Osteoblast (primary cell): ENCODE data around the gene SLC12A7. TPM values are rescaled to one million over a fixed set of nuclear protein-coding genes. Genes with fewer than 3 reads are reported as not detected.
A peak's percentile ranks its signal among the peaks of the same experiment; 100 is the strongest.

Experiments
- DNase-seq: peaks from one replicate; pipeline ENCODE4 v3.0.0; 2011; ENCODE audit warnings: low spot score, mixed read lengths; ENCODE audit not compliant: insufficient read length; ENCODE audit errors: missing footprints
- H2AFZ ChIP-seq: 2 replicates; pipeline ENCODE4 v1.6.0; 2011; ENCODE audit warnings: mild to moderate bottlenecking, low read length
- H3K27ac ChIP-seq: 2 replicates; pipeline ENCODE4 v1.5.1; 2011; ENCODE audit warnings: mild to moderate bottlenecking, low read depth, low read length, moderate library complexity
- H3K27me3 ChIP-seq: 2 replicates; pipeline ENCODE4 v1.6.0; 2012; ENCODE audit warnings: mild to moderate bottlenecking, control low read depth, inconsistent platforms, low read length, moderate library complexity; ENCODE audit not compliant: insufficient read depth
- H3K36me3 ChIP-seq: 2 replicates; pipeline ENCODE4 v1.5.1; 2011; ENCODE audit warnings: mild to moderate bottlenecking, low read length, control low read depth, moderate library complexity; ENCODE audit not compliant: insufficient read depth
- H3K4me1 ChIP-seq: 2 replicates; pipeline ENCODE4 v1.5.1; 2011; ENCODE audit warnings: mild to moderate bottlenecking, low read length, control low read depth, moderate library complexity; ENCODE audit not compliant: insufficient read depth
- H3K4me2 ChIP-seq: 2 replicates; pipeline ENCODE4 v1.6.0; 2011; ENCODE audit warnings: mild to moderate bottlenecking, low read length; ENCODE audit not compliant: insufficient read depth
- H3K4me3 ChIP-seq: fragments of 200-600 bp; sonication (generic); 3 replicates; pipeline ENCODE4 v1.5.1; 2012; ENCODE audit warnings: mild to moderate bottlenecking, low read length, inconsistent platforms; ENCODE audit not compliant: insufficient read depth
- H3K79me2 ChIP-seq: 2 replicates; pipeline ENCODE4 v1.6.0; 2012; ENCODE audit warnings: mild to moderate bottlenecking, low read length, control low read depth, inconsistent platforms; ENCODE audit not compliant: insufficient read depth
- H3K9me3 ChIP-seq: 2 replicates; pipeline ENCODE4 v1.5.1; 2011; ENCODE audit warnings: low read depth, low read length, control low read depth
- H4K20me1 ChIP-seq: 2 replicates; pipeline ENCODE4 v1.6.0; 2012; ENCODE audit warnings: mild to moderate bottlenecking, low read length, control low read depth; ENCODE audit not compliant: insufficient read depth
- total RNA-seq: library from RNA; depleted of rRNA; stranded (reverse); fragments of >200 nt; gene quantifications from 2 replicates; pipeline ENCODE4 v1.2.3, GENCODE V29; 2012
- TF ChIP-seq, protein P1 (sequence below): IDR thresholded peaks from 2 replicates; pipeline ENCODE4 v1.5.1; 2011; ENCODE audit warnings: mild to moderate bottlenecking, low read depth, low read length, moderate library complexity; ENCODE audit errors: extremely low read depth

SLC12A7 gene
- total RNA-seq, 1 donor, result 6.9 TPM

DNA sequence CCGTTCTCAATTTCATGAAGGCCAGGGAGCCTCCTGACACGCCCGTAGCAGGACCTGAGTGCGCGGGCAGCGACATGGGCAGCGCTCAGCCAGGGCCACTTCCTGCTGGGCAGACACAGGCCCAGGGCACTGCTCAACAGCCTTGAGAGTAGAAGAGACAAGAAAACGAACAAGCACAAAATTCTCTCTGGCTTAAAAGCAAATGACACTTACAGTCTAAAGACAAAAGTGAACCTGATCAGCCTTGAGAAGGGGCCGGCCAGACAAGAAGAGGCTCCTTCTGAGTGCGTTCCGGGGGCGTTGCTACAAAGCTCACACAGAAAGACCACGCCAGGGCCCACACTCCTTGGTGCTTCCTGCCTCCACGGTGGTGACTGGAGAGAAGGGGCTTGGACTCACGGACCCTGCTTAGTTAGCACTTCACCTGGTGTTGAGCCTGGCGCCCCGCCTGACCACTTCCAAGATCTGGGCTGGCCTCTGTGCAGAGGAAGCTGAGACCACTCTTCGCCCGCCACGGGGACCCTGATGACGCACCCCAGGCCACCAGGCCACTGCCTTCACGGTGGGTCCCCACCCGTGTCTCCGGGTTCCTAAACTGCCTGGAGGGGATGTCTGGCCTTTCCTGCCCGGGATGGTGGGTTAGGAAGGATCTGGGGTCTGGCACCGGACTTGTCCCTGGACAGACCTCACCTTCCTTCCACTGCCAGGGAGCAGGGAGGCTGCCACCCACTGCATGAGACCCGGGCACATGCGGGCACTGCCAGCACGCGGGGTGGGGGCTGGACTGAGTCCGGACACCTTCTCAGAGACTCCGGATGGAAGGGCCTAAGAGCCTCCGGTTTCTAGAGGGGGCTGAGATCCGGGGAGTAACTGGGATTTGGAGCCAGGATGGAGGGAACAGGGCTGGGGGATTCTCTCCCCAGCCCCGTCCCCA, 1.3 kb downstream of the SLC12A7 start:
- Histone ChIP-seq H3K9me3 (no peaks in the 10 kb centered on the region), H3K4me1 (peaks cover 4% of the 10 kb centered on the region), H3K4me2 (peak overlapping the region; percentile 75), H3K27me3 (peaks cover 5% of the 10 kb centered on the region), H3K79me2 (no peaks in the 10 kb centered on the region), H3K27ac (no peak overlapping the region), H3K4me3 (peak overlapping the region; percentile 80), H4K20me1 (peaks cover 11% of the 10 kb centered on the region), H3K36me3 (no peaks in the 10 kb centered on the region), H2AFZ (peak overlapping the region; percentile 62)
- peak; percentile 93 for DNase-seq
- TF ChIP-seq, protein P1, sequence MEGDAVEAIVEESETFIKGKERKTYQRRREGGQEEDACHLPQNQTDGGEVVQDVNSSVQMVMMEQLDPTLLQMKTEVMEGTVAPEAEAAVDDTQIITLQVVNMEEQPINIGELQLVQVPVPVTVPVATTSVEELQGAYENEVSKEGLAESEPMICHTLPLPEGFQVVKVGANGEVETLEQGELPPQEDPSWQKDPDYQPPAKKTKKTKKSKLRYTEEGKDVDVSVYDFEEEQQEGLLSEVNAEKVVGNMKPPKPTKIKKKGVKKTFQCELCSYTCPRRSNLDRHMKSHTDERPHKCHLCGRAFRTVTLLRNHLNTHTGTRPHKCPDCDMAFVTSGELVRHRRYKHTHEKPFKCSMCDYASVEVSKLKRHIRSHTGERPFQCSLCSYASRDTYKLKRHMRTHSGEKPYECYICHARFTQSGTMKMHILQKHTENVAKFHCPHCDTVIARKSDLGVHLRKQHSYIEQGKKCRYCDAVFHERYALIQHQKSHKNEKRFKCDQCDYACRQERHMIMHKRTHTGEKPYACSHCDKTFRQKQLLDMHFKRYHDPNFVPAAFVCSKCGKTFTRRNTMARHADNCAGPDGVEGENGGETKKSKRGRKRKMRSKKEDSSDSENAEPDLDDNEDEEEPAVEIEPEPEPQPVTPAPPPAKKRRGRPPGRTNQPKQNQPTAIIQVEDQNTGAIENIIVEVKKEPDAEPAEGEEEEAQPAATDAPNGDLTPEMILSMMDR, result no peak

DNA sequence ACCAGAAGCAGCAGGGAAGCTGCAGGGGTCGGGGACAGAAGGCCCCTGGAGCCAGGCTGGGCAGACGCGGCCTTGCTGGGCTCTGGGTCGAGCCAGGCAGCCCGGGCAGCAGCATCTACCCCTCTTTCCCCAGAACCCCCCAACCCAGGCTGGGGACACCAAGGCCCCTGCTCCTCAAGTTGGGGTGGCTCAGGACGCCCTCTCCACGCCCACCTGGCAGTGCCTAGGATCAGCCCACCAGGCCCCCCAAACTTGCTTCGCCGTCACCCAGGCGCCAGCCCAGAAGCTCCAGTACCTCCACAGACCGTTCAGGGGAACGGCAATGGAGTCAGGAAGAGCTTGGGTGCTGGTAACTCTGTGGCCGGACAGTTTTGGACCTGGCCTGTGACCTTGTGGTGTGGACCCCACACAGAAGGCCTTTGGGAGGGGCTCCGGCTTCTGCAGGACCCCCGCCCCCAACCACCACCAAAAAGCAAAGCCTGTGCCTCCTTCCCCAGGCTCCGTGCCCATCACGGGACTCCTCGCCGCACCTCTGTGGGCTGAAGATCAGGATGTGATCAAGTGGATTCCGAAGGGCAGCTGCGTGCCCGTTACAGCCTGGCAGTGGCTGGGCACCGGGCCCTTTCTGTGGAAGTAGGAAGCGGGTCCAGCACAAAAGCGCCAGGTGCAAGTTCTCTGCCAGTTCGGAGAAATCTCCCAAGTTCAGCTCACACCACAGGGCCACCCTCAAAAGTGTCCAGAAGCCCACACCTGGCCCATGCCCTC, 2.1 kb downstream of the SLC12A7 start:
- H2AFZ ChIP-seq, result no peak overlapping the region
- H3K4me1 ChIP-seq, result peaks cover 4% of the 10 kb centered on the region
- H3K9me3 ChIP-seq, result no peaks in the 10 kb centered on the region
- no peak for DNase-seq
- H3K4me3 ChIP-seq, result no peak overlapping the region
- no peaks in the 10 kb centered on the region for H3K36me3 ChIP-seq
- TF ChIP-seq, protein P1, result no peak
- no peak overlapping the region for H3K27ac ChIP-seq
- H4K20me1 ChIP-seq, result peaks cover 13% of the 10 kb centered on the region
- no peak overlapping the region for H3K4me2 ChIP-seq
- H3K27me3 ChIP-seq, result peaks cover 5% of the 10 kb centered on the region
- H3K79me2 ChIP-seq, result no peaks in the 10 kb centered on the region

DNA sequence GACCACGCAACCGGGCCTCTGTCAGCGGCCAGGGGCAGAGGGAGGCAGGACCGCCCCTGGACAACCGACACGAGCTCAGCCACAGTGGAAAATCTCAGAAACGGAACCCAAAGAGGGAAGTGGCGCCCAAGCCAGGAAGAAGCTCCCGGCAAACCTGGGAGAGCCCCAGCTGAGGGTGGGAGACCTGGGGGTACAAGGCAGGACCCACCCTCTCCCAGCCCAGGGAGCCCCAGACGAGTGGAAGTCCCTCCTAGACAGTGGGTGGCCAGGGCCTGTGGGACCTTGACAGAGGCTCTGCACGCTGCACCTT, 3.0 kb downstream of the SLC12A7 start:
- peaks cover 20% of the 10 kb centered on the region for H4K20me1 ChIP-seq
- no peaks in the 10 kb centered on the region for H3K9me3 ChIP-seq
- TF ChIP-seq, protein P1, result no peak
- no peak overlapping the region for H3K4me3 ChIP-seq
- no peaks in the 10 kb centered on the region for H3K79me2 ChIP-seq
- no peak overlapping the region for H3K27ac ChIP-seq
- no peak for DNase-seq
- H3K4me2 ChIP-seq, result no peak overlapping the region
- peaks cover 5% of the 10 kb centered on the region for H3K27me3 ChIP-seq
- peaks cover 4% of the 10 kb centered on the region for H3K4me1 ChIP-seq
- no peaks in the 10 kb centered on the region for H3K36me3 ChIP-seq
- H2AFZ ChIP-seq, result no peak overlapping the region
